ENCODE measurements around the gene GJD3. TPM values are rescaled to one million over a fixed set of nuclear protein-coding genes. Genes with fewer than 3 reads are reported as not detected.
A peak's percentile ranks its signal among the peaks of the same experiment; 100 is the strongest.

GJD3 gene
- total and polyA plus RNA-seq, 2 experiments from 2014 or later: 1.4 TPM; not detected in 1

DNA sequence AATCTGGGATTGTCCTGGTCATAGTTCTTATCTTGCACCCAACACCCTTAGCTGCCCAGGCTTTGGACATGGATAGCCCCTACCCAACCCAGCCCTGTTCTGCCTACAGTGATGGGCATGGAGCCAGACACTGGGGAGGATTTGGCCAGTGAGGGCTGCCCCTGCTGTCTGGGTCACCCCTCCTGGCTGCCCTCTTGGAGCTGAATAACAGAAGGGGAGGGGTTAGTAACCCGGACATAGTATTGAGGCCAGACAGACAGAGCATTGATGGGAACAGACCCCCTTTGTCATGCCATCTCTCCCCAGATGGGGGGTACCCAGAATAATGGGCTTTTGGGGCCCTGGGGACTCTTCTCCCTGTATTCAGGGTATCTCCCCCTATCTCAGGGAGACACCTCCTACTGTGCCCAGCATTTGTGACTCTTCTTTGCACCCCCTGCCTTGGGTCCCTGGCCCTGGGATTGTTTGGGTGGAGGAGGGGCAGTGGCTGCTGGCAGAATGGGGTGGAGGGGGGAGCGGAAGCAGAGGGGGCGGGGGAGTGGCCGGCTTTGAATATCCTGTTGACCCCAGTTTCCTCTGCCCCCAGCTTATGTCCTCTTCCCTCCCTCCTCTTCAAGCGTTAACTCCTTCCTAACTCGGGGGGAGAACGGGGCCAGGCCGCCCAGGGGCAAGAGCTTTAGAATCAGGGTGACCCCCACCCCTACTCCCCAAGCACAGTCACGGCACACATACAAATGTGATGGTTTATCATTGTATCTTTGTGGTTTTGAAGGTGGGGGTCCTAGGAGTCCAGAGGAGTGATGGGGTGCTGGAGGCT lies 17.0 kb downstream of the GJD3 start (continued):
- TF ChIP-seq, protein P1, sequence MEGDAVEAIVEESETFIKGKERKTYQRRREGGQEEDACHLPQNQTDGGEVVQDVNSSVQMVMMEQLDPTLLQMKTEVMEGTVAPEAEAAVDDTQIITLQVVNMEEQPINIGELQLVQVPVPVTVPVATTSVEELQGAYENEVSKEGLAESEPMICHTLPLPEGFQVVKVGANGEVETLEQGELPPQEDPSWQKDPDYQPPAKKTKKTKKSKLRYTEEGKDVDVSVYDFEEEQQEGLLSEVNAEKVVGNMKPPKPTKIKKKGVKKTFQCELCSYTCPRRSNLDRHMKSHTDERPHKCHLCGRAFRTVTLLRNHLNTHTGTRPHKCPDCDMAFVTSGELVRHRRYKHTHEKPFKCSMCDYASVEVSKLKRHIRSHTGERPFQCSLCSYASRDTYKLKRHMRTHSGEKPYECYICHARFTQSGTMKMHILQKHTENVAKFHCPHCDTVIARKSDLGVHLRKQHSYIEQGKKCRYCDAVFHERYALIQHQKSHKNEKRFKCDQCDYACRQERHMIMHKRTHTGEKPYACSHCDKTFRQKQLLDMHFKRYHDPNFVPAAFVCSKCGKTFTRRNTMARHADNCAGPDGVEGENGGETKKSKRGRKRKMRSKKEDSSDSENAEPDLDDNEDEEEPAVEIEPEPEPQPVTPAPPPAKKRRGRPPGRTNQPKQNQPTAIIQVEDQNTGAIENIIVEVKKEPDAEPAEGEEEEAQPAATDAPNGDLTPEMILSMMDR (conservative IDR thresholded peaks at IDR 0.05; ENCODE audit: low read depth in 2 of 2): no peak
- TF ChIP-seq, protein P2, sequence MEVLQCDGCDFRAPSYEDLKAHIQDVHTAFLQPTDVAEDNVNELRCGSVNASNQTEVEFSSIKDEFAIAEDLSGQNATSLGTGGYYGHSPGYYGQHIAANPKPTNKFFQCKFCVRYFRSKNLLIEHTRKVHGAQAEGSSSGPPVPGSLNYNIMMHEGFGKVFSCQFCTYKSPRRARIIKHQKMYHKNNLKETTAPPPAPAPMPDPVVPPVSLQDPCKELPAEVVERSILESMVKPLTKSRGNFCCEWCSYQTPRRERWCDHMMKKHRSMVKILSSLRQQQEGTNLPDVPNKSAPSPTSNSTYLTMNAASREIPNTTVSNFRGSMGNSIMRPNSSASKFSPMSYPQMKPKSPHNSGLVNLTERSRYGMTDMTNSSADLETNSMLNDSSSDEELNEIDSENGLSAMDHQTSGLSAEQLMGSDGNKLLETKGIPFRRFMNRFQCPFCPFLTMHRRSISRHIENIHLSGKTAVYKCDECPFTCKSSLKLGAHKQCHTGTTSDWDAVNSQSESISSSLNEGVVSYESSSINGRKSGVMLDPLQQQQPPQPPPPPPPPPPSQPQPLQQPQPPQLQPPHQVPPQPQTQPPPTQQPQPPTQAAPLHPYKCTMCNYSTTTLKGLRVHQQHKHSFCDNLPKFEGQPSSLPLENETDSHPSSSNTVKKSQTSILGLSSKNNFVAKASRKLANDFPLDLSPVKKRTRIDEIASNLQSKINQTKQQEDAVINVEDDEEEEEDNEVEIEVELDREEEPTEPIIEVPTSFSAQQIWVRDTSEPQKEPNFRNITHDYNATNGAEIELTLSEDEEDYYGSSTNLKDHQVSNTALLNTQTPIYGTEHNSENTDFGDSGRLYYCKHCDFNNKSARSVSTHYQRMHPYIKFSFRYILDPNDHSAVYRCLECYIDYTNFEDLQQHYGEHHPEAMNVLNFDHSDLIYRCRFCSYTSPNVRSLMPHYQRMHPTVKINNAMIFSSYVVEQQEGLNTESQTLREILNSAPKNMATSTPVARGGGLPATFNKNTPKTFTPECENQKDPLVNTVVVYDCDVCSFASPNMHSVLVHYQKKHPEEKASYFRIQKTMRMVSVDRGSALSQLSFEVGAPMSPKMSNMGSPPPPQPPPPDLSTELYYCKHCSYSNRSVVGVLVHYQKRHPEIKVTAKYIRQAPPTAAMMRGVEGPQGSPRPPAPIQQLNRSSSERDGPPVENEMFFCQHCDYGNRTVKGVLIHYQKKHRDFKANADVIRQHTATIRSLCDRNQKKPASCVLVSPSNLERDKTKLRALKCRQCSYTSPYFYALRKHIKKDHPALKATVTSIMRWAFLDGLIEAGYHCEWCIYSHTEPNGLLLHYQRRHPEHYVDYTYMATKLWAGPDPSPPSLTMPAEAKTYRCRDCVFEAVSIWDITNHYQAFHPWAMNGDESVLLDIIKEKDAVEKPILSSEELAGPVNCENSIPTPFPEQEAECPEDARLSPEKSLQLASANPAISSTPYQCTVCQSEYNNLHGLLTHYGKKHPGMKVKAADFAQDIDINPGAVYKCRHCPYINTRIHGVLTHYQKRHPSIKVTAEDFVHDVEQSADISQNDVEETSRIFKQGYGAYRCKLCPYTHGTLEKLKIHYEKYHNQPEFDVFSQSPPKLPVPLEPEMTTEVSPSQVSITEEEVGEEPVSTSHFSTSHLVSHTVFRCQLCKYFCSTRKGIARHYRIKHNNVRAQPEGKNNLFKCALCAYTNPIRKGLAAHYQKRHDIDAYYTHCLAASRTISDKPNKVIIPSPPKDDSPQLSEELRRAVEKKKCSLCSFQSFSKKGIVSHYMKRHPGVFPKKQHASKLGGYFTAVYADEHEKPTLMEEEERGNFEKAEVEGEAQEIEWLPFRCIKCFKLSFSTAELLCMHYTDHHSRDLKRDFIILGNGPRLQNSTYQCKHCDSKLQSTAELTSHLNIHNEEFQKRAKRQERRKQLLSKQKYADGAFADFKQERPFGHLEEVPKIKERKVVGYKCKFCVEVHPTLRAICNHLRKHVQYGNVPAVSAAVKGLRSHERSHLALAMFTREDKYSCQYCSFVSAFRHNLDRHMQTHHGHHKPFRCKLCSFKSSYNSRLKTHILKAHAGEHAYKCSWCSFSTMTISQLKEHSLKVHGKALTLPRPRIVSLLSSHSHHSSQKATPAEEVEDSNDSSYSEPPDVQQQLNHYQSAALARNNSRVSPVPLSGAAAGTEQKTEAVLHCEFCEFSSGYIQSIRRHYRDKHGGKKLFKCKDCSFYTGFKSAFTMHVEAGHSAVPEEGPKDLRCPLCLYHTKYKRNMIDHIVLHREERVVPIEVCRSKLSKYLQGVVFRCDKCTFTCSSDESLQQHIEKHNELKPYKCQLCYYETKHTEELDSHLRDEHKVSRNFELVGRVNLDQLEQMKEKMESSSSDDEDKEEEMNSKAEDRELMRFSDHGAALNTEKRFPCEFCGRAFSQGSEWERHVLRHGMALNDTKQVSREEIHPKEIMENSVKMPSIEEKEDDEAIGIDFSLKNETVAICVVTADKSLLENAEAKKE (CRISPR knock-in tag; IDR thresholded peaks at IDR 0.05): no peak

DNA sequence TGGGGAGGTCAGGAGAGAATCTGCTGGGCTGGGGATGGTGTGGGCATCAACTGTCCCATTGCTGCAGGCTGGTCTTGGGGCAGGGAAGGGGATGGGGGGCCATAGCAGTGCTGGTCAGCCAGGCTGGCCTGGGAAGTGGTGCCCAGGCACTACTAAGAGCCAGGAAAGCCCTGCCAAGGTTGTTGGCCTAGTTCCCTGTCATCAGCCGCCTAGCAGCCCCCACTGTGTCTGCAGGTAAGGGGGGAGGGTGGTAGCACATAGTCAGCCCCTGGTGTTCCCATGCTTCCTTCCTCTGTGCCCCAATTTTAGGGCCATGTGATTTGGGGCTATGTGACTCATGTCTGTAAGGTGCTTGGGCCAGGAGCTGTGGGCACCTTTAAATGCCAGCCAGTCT lies 17.8 kb downstream of the GJD3 start:
- no peak for ATAC-seq
- H3K36me3 ChIP-seq (ENCODE audit: insufficient read depth): no peaks in the 10 kb centered on the region
- peak overlapping the region; percentile 76 for H3K4me3 Mint-ChIP-seq
- no peak for DNase-seq (ENCODE audit: low spot score)
- no peaks in the 10 kb centered on the region for H3K9me2 ChIP-seq (ENCODE audit: insufficient read depth)
- no peak overlapping the region for H3K27ac ChIP-seq (ENCODE audit: low read depth)
- peak overlapping the region; percentile 92 for H3K4me3 ChIP-seq
- H3F3A ChIP-seq (replicated peaks; ENCODE audit: low read depth): peaks cover 27% of the 10 kb centered on the region
- H3K9me3 Mint-ChIP-seq: no peaks in the 10 kb centered on the region
- peaks cover 15% of the 10 kb centered on the region for H4K20me1 ChIP-seq (replicated peaks; ENCODE audit: insufficient read depth)
- H3K36me3 Mint-ChIP-seq (ENCODE audit: low read depth): peaks cover 18% of the 10 kb centered on the region
- no peak overlapping the region for H2AFZ ChIP-seq
- peaks cover 83% of the 10 kb centered on the region for H3K4me1 Mint-ChIP-seq
- H3K27ac Mint-ChIP-seq: no peak overlapping the region
- H3K27me3 Mint-ChIP-seq (ENCODE audit: insufficient read depth, low read depth, poor library complexity): peaks cover 61% of the 10 kb centered on the region
- peaks cover 76% of the 10 kb centered on the region for H3K4me1 ChIP-seq (ENCODE audit: insufficient read depth)
- peak overlapping the region; percentile 99 for H3K4me2 ChIP-seq
- peaks cover 9% of the 10 kb centered on the region; the same call in 1 of the 2 replicates for H3K79me2 ChIP-seq (replicated peaks; ENCODE audit: insufficient read depth)
- H3K27me3 ChIP-seq (ENCODE audit: insufficient read depth): peaks cover 53% of the 10 kb centered on the region
- TF ChIP-seq JUNB (IDR thresholded peaks at IDR 0.05; ENCODE audit: unreplicated experiment) (no peak), EZH2 (IDR thresholded peaks at IDR 0.05; ENCODE audit: low read depth, unreplicated experiment) (no peak)
- TF ChIP-seq, protein P3, sequence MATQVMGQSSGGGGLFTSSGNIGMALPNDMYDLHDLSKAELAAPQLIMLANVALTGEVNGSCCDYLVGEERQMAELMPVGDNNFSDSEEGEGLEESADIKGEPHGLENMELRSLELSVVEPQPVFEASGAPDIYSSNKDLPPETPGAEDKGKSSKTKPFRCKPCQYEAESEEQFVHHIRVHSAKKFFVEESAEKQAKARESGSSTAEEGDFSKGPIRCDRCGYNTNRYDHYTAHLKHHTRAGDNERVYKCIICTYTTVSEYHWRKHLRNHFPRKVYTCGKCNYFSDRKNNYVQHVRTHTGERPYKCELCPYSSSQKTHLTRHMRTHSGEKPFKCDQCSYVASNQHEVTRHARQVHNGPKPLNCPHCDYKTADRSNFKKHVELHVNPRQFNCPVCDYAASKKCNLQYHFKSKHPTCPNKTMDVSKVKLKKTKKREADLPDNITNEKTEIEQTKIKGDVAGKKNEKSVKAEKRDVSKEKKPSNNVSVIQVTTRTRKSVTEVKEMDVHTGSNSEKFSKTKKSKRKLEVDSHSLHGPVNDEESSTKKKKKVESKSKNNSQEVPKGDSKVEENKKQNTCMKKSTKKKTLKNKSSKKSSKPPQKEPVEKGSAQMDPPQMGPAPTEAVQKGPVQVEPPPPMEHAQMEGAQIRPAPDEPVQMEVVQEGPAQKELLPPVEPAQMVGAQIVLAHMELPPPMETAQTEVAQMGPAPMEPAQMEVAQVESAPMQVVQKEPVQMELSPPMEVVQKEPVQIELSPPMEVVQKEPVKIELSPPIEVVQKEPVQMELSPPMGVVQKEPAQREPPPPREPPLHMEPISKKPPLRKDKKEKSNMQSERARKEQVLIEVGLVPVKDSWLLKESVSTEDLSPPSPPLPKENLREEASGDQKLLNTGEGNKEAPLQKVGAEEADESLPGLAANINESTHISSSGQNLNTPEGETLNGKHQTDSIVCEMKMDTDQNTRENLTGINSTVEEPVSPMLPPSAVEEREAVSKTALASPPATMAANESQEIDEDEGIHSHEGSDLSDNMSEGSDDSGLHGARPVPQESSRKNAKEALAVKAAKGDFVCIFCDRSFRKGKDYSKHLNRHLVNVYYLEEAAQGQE (IDR thresholded peaks at IDR 0.05; ENCODE audit: unreplicated experiment): no peak

Data from GM23338 (cell line).